GM10248 (cell line): ENCODE measurements around the gene AMPD1.

Experiments
- CTCF ChIA-PET: fragments of 300-600 bp; sonication (Branson Sonifier 250); formaldehyde crosslinking; extraction: SDS; loops from one replicate; lab custom pipeline; 2021; ENCODE audit warnings: antibody characterized with exemption; lab: Yijun Ruan, JAX
- POLR2A ChIA-PET: fragments of 350-650 bp; sonication (Branson Sonifier 250); formaldehyde crosslinking; extraction: SDS; loops from one replicate; lab custom pipeline; 2020; ENCODE audit warnings: antibody characterized with exemption; lab: Yijun Ruan, JAX
- DNase-seq: peaks from one replicate; pipeline ENCODE4 v3.0.0; 2012; ENCODE audit errors: extremely low spot score
- TF ChIP-seq, protein P1 (sequence below): IDR thresholded peaks from 2 replicates; pipeline ENCODE4 v1.5.1; 2012; ENCODE audit warnings: mild to moderate bottlenecking, low read depth; ENCODE audit errors: extremely low read depth, missing control alignments, control extremely low read depth

The AMPD1 gene

DNA sequence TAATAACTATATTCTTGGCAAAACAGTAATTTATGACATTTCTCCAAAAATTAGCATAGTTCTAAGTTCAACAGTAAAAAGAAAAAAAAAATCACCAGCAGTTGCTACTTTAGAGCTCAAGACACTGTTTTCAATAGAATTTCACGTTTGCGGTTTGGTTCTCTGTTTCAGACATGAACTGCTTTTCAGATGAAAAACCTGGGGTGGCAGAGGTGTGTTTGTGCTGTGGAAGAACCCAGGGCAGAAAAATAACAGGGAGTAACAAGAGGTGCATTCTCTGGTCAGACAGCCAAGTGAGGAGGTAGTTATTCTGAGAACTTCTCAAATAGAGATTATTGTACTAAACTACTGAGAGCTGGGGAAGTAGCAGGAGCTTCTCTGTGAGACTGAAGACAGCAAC is 12.3 kb upstream of the AMPD1 start:
- ChIA-PET POLR2A (interaction anchor here (0.8 to 1.8 kb wide), 2 partner anchors 9 to 15 kb away, joined by 4 to 5 read pairs; no protein-coding TSS in a partner anchor), CTCF (interaction anchor here (1.5 to 2.0 kb wide), 4 partner anchors 8 to 66 kb away, joined by 3 to 8 read pairs (median 5); partner anchors contain the start of gene AMPD1)
- TF ChIP-seq, protein P1, sequence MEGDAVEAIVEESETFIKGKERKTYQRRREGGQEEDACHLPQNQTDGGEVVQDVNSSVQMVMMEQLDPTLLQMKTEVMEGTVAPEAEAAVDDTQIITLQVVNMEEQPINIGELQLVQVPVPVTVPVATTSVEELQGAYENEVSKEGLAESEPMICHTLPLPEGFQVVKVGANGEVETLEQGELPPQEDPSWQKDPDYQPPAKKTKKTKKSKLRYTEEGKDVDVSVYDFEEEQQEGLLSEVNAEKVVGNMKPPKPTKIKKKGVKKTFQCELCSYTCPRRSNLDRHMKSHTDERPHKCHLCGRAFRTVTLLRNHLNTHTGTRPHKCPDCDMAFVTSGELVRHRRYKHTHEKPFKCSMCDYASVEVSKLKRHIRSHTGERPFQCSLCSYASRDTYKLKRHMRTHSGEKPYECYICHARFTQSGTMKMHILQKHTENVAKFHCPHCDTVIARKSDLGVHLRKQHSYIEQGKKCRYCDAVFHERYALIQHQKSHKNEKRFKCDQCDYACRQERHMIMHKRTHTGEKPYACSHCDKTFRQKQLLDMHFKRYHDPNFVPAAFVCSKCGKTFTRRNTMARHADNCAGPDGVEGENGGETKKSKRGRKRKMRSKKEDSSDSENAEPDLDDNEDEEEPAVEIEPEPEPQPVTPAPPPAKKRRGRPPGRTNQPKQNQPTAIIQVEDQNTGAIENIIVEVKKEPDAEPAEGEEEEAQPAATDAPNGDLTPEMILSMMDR = no peak
- no peak for DNase-seq

DNA sequence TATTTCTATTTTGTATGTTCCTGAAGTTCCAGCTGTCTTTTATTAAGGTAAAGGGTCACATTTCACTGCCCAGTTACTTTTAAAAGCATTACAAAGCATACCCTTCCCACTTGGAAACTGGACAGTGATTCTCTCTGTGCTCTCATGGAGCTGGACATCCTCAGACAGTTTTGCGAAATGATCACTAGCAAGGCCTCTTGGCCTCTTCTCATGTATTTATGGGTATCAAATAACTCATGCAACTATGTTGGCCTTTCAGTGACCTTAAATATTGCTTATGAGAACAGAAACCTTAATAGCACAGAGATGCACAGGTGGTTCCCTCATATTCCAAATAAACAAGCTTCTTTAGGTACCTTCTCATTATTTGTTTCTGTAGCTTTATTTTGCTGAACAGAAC is 7.9 kb upstream of the AMPD1 start:
- TF ChIP-seq, protein P1 = no peak
- POLR2A ChIA-PET = no interaction called here
- CTCF ChIA-PET = interaction anchor here (1.0 to 2.8 kb wide), 10 partner anchors 8 to 357 kb away, joined by 3 to 8 read pairs (median 4); partner anchors contain the start of genes AMPD1 and NRAS
- no peak for DNase-seq

DNA sequence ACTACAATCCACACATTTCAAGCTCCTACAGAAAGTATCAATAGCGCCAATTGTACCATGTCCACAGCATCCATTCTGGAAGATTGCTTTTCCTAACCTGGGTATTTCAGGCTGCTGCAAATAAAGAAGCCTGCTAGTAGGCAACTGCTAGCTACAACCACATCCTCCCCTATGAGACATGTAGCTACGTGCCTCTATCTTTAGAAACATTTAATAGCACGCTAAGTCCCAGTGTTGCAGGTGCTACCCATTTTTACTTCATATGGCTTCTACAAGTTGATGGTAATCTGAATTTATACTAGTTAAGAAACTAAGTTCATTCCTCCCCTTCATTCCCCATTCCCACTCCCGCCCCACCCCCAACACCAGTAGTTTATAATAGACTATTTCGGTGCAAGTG is 7.4 kb upstream of the AMPD1 start:
- ChIA-PET POLR2A (no interaction called here), CTCF (interaction anchor here (1.0 to 2.8 kb wide), 8 partner anchors 7 to 357 kb away, joined by 3 to 8 read pairs (median 4); partner anchors contain the start of gene AMPD1)
- DNase-seq = no peak
- TF ChIP-seq, protein P1 = no peak

DNA sequence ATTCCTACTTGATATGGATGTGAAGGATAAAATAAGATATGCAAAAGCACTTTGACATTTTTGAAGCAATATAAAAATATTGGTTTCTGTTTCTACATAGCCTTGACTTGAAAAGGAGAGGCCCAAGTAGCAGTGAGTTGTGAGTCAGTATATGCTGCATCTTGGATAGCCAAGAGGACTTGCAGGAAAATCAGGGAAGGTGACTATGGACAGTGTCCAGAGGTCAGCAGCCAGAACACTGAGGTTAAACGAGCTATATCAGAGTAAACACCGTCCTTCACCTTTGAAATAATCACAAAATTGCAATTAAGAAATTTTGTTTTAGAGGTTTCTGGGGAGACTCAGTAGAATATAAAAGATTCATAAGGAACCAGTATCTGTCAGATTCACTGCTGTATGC is 6.6 kb upstream of the AMPD1 start:
- DNase-seq = no peak
- TF ChIP-seq, protein P1 = no peak
- ChIA-PET POLR2A (no interaction called here), CTCF (interaction anchor here (0.9 to 2.8 kb wide), 3 partner anchors 11 to 48 kb away, joined by 3 to 7 read pairs (median 3); no protein-coding TSS in a partner anchor)

DNA sequence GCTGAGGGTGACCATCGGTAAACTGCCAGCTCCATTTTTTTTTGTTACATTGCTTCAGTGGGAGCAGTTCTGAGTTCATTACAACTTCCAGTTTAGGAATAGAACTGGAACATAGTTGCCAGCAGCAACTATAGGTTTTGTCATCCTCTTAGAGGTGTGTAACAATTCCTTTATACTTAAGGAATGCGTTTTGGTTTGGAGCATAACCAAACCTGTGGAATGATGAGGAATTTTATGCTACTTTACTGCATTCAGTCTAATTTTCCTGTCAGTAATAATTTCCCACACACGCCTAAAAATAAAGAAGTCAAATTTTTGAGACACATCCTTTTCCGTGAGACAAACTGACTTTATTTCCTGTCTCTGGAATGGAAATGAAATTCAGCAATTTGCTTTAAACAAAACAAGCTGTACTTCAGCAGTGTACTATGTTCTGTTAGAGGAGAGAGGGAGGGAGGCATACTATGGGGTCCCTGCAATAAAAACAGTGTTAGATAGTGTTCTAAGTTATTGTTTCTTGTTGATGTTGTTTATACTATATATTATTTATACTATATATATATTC is 4.8 kb upstream of the AMPD1 start:
- ChIA-PET POLR2A (no interaction called here), CTCF (no interaction called here)
- no peak for DNase-seq
- TF ChIP-seq, protein P1 = no peak

DNA sequence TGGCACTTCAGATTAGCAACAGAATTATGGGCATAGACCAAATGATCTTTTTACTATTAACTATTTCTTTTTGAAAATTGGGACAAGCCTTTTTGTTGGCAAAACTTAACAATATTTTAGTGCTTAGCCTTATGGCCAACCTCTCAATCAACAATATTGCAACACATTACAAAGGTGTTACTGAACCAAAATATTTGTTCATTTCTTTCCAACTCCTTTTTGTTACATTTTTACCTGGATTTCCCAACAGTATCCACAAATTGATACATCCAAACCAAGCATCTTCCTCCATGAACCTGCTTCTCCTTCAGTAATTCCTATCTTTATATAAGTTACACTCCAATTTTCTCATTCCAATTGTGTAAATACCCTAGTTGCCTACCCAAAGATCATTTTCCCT is 1.5 kb upstream of the AMPD1 start:
- POLR2A ChIA-PET = no interaction called here
- CTCF ChIA-PET = no interaction called here
- DNase-seq = no peak
- TF ChIP-seq, protein P1 = no peak
